NCI-H1694 (cell line): ENCODE measurements around the gene PLXNB3.

Experiments
- DNase-seq: peaks from one replicate; lab custom pipeline; 2025; lab: John Stamatoyannopoulos, UW

The PLXNB3 gene

GRCh38 chrX:153773741-153774575, 9.9 kb downstream of the PLXNB3 start:
- no peak for DNase-seq

GRCh38 chrX:153774576-153775292, 10.7 kb downstream of the PLXNB3 start:
- DNase-seq: no peak

- no peak for DNase-seq
Observed at GRCh38 chrX:153775293-153776119, 11.5 kb downstream of the PLXNB3 start.

- no peak for DNase-seq
Observed at GRCh38 chrX:153776120-153776599, 12.1 kb downstream of the PLXNB3 start.

GRCh38 chrX:153776611-153777045, 12.6 kb downstream of the PLXNB3 start:
- DNase-seq: no peak

GRCh38 chrX:153777261-153778090, 13.4 kb downstream of the PLXNB3 start:
- no peak for DNase-seq

- no peak for DNase-seq
Observed at GRCh38 chrX:153778181-153778580, 14.1 kb downstream of the PLXNB3 start.

GRCh38 chrX:153778684-153779101, 14.6 kb downstream of the PLXNB3 start:
- peak; percentile 45 for DNase-seq

GRCh38 chrX:153779891-153780677, 16.0 kb downstream of the PLXNB3 start:
- no peak for DNase-seq

- no peak for DNase-seq
Observed at GRCh38 chrX:153780678-153781427, 16.8 kb downstream of the PLXNB3 start, which contains the start of gene SRPK3. SRPK3 (plus strand) TSS chrX:153781041; CDS start chrX:153781087, 46 bp downstream.

GRCh38 chrX:153781428-153782047, 17.5 kb downstream of the PLXNB3 start:
- no peak for DNase-seq

GRCh38 chrX:153782313-153782712, 18.3 kb downstream of the PLXNB3 start:
- peak; percentile 93 for DNase-seq

GRCh38 chrX:153782871-153783270, 18.8 kb downstream of the PLXNB3 start:
- no peak for DNase-seq

GRCh38 chrX:153783378-153784013, 19.4 kb downstream of the PLXNB3 start:
- no peak for DNase-seq

- DNase-seq: no peak
Observed at GRCh38 chrX:153784325-153784967, 20.4 kb downstream of the PLXNB3 start.

- DNase-seq: no peak
Observed at GRCh38 chrX:153786669-153787068, 22.6 kb downstream of the PLXNB3 start.

- DNase-seq: no peak
Observed at GRCh38 chrX:153789654-153790053, 25.6 kb downstream of the PLXNB3 start.
